ENCODE data around the gene APOB.

Gene APOB

GRCh38 chr2:21020031-21020667, 23.7 kb downstream of the APOB start:
- DNase-seq (ENCODE audit: low read depth in 1 of 2, low spot score in 1 of 2), result no peak

GRCh38 chr2:21019678-21020021, 24.2 kb downstream of the APOB start:
- DNase-seq (ENCODE audit: low read depth in 1 of 2, low spot score in 1 of 2), result no peak

GRCh38 chr2:21019000-21019677, 24.7 kb downstream of the APOB start:
- DNase-seq (ENCODE audit: low read depth in 1 of 2, low spot score in 1 of 2), result no peak

- DNase-seq (ENCODE audit: low read depth in 1 of 2, low spot score in 1 of 2), result no peak
Measured at GRCh38 chr2:21018290-21018689, 25.6 kb downstream of the APOB start.

- DNase-seq (ENCODE audit: low read depth in 1 of 2, low spot score in 1 of 2), result no peak
Measured at GRCh38 chr2:21017748-21018276, 26.1 kb downstream of the APOB start.

- DNase-seq (ENCODE audit: low read depth in 1 of 2, low spot score in 1 of 2), result no peak
Measured at GRCh38 chr2:21015281-21015645, 28.6 kb downstream of the APOB start.

GRCh38 chr2:21014364-21015280, 29.3 kb downstream of the APOB start:
- no peak for DNase-seq (ENCODE audit: low read depth in 1 of 2, low spot score in 1 of 2)

GRCh38 chr2:21013043-21013816, 30.6 kb downstream of the APOB start:
- DNase-seq (ENCODE audit: low read depth in 1 of 2, low spot score in 1 of 2), result no peak

- DNase-seq (ENCODE audit: low read depth in 1 of 2, low spot score in 1 of 2), result no peak
Measured at GRCh38 chr2:21012557-21012937, 31.3 kb downstream of the APOB start.

- DNase-seq (ENCODE audit: low read depth in 1 of 2, low spot score in 1 of 2), result no peak
Measured at GRCh38 chr2:21011876-21012556, 31.9 kb downstream of the APOB start.

GRCh38 chr2:21011453-21011852, 32.4 kb downstream of the APOB start:
- DNase-seq (ENCODE audit: low read depth in 1 of 2, low spot score in 1 of 2), result no peak

GRCh38 chr2:21010813-21011439, 32.9 kb downstream of the APOB start:
- no peak for DNase-seq (ENCODE audit: low read depth in 1 of 2, low spot score in 1 of 2)

GRCh38 chr2:21009662-21010225, 34.1 kb downstream of the APOB start:
- no peak for DNase-seq (ENCODE audit: low read depth in 1 of 2, low spot score in 1 of 2)

- no peak for DNase-seq (ENCODE audit: low read depth in 1 of 2, low spot score in 1 of 2)
Measured at GRCh38 chr2:21008790-21009661, 34.8 kb downstream of the APOB start.

GRCh38 chr2:21008014-21008789, 35.7 kb downstream of the APOB start:
- DNase-seq (ENCODE audit: low read depth in 1 of 2, low spot score in 1 of 2), result no peak

GRCh38 chr2:21007129-21008013, 36.5 kb downstream of the APOB start:
- no peak for DNase-seq (ENCODE audit: low read depth in 1 of 2, low spot score in 1 of 2)
